Head of caudate nucleus (tissue), 42 donors: ENCODE data around the gene PPL.
A peak's percentile ranks its signal among the peaks of the same experiment; 100 is the strongest.
"Not testable (repeated sequence)": the region's sequence is repeated elsewhere in the genome, so short reads cannot be mapped to it uniquely, and the experiment has no call there.

Experiments used
- DNase-seq, 42 donors: peaks; one replicate each; pipeline versions ENCODE4 v3.0.0 to v3.0.0-alpha.2; 2020 to 2021; ENCODE audit warnings: mixed read lengths in 7 of 42
- intact Hi-C: fragments of 100-400 bp; cut with DNase I; formaldehyde crosslinking; loops from one replicate; pipeline ENCODE4 v1.15.0; 2022

Gene PPL

DNA sequence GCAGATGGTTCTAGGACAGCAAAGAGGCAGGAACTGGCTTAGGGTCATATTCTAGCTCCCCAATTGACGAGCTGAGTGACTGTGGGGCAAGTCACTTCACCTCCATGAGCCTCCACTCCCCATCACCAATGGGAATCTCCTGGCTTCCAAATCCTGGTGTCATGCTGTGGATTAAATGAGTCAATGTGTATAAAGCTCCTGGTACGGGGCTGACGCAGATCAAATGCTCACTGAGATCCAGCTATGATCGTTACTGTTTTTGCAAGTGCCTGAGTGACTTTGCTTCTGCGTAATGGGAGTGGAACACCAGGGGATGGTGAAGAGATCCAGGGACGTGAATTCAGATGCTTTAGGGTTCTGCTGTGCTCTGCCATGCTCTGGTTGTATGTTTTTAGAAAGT lies 23.6 kb upstream of the PPL start:
- DNase-seq = peak in 11 of 42 donors; percentile 17 to 60 (median 48)
- intact Hi-C loops = loop anchor here (5.0 kb wide), 1 partner anchor 62 kb away; no protein-coding TSS in a partner anchor

GRCh38 chr16:4958510-4959438 lies 21.8 kb upstream of the PPL start:
- peak in 16 of 42 donors; percentile 20 to 62 (median 42) for DNase-seq
- intact Hi-C loops = loop anchor here (5.0 kb wide), 2 partner anchors 111 to 261 kb away; partner anchors contain the start of genes GLYR1 and UBN1

DNA sequence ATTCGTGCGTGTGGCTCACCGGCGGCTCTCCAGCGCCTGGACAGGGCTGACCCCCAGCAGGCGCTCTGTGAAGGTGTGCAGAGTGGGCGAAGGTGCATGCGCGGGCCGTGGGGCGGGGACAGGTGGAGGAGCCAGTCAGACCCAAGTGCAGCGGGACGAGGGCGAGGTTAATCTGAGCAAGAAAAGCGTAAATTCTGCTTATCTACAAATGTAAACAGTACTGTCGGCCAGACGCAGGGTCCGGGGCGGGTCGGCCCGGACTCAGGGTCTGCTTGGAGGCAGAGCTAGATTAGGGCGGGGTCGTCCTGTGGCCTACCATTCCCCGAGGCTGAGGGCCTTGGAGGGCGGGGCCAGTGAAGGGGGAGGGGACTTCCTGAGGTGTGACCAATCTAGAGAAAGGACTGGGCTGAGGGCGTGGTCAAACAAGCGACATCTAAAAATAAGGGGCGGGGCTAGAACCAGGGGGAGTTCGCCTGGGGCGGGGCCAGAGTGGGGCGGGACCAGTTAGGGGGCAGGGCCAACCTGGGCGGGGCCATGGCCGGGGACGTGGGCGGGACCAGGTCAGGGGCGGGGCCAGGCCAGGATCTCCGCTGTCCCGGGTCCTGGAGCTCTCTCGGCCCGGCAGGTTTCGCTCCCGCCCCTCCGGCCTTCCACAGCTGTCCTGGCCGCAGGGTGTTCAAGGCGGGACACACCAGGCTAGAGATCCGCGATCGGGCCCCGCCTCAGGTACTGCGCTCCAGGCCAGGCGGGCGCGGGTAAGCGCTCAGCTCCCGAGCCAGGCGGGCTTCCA lies 21.0 kb upstream of the PPL start, which contains the start of gene SEC14L5:
Gene SEC14L5, plus strand, starts transcription at position 611 of the 790 bp plus-strand sequence. CDS start 994 bp downstream, outside the sequence.
- intact Hi-C loops = loop anchor here (5.0 kb wide), 2 partner anchors 111 to 261 kb away; partner anchors contain the start of genes GLYR1 and UBN1
- peak; percentile 95 to 100 (median 99) for DNase-seq

DNA sequence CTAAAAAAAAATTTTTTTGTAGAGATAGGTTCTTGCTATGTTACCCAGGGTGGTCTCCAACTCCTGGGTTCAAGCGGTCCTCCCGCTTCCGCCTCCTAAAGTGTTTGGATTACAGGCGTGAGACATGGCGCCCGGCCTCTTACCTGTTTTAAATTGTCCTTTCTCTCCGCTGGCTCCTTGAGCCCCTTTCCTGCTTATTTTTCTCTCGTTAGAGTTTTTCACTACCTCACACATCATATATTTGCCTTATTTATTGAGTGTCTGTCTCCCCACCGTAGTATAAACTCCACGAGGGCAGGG lies 20.4 kb upstream of the PPL start:
- intact Hi-C loops = loop anchor here (5.0 kb wide), 2 partner anchors 110 to 260 kb away; partner anchors contain the start of genes GLYR1 and UBN1
- no peak for DNase-seq

DNA sequence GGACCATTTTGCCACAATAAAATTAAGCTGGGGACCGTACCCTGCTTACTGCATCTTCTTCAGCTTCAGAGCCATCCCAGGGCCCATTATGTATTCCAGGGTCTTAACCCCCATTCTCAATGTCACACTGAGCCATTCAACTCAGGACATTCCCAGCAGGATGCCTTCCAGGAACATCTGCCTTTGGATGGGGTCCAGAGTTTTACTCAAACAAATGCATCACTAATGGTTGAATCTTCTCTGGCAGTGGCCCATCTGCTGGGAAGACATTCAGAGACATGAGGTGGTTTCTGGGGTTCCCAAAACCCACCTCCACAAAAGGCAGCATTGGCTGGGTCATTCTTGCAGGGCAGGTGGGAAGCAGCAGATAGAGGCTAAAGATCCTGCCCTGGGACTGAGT lies 17.8 kb upstream of the PPL start:
- no peak for DNase-seq
- intact Hi-C loops = loop anchor here (5.0 kb wide), 2 partner anchors 107 to 257 kb away; partner anchors contain the start of genes GLYR1 and UBN1

DNA sequence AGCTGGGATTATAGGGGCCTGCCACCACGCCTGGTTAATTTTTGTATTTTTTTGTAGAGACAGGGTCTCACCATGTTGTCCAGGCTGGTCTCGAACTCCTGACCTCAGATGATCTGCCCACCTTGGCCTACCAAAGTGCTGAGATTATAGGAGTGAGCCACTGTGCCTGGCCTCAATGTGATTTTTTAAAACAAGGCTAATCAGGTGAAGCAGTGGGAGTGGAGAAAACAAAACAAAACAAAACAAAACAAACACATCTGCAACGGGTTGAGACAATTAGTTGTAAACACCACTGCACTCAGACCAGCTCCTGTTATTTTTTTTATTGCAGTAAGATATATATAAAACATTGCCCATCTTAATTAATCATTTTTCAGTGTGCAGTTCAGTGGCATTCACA lies 14.6 kb upstream of the PPL start:
- DNase-seq, intact Hi-C loops: not testable (repeated sequence)

DNA sequence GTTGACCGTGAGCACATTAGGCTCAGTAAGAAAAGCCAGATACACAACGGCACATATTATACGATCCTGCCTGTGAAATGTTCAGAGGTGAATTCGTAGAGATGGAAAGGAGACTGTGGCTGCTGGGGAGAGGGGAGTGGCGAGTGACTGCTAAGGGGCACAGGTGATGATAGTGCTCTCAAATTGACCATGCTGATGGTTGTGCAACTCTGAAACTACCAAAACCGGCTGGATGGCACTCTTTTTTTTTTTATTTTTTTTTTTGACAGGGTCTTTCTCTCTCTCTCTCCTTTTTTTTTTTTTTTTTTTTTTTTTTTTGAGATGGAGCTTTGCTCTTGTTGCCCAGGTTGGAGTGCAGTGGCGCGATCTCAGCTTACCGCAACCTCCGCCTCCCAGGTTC lies 13.0 kb upstream of the PPL start:
- DNase-seq = no peak
- intact Hi-C loops = no loop called here

DNA sequence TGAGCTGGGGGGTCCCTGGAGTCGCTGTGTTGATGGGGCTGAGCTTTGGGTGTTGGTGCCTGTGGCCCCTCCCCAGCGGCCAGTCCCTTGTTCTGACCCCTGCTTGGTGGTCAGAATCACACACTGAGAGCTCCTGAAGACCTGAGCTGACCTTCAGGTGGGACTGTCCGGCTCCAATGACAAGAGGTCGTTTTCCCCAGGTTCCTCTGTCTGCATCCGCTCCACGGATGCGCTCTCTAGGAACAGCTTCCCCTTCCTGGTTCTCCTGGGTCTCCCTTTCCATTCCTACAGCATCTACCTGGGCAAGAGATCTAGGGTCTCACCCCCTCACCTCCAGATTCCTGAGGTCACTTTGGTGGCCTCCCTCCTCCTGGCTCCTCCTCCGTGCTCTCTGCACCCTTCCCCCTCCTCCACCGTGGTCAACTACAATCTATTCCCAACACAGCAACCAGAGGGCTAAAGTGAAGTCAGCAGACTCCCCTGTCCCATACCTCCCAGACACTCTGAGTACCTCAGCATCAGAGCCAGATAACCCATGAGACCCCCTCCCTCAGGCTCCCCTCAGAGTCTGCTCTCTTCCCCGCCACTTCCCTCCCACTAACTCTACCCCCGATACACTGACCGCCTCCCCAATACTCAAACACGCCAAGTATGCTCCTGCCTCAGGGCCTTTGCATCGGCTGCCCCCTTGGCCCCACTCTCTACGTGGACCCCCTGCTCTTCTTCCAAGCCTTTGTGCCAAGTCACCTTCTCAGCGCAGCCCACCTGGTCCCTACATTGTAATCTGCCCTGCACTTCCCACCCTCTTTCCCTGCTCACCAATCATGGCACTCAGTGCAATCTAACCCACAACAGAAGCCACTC lies 12.2 kb upstream of the PPL start:
- intact Hi-C loops = no loop called here
- no peak for DNase-seq

- intact Hi-C loops = no loop called here
- no peak for DNase-seq
These were observed 11.0 kb upstream of the PPL start for GRCh38 chr16:4947722-4948503.

GRCh38 chr16:4946917-4947316 lies 10.0 kb upstream of the PPL start:
- intact Hi-C loops = no loop called here
- DNase-seq = no peak

DNA sequence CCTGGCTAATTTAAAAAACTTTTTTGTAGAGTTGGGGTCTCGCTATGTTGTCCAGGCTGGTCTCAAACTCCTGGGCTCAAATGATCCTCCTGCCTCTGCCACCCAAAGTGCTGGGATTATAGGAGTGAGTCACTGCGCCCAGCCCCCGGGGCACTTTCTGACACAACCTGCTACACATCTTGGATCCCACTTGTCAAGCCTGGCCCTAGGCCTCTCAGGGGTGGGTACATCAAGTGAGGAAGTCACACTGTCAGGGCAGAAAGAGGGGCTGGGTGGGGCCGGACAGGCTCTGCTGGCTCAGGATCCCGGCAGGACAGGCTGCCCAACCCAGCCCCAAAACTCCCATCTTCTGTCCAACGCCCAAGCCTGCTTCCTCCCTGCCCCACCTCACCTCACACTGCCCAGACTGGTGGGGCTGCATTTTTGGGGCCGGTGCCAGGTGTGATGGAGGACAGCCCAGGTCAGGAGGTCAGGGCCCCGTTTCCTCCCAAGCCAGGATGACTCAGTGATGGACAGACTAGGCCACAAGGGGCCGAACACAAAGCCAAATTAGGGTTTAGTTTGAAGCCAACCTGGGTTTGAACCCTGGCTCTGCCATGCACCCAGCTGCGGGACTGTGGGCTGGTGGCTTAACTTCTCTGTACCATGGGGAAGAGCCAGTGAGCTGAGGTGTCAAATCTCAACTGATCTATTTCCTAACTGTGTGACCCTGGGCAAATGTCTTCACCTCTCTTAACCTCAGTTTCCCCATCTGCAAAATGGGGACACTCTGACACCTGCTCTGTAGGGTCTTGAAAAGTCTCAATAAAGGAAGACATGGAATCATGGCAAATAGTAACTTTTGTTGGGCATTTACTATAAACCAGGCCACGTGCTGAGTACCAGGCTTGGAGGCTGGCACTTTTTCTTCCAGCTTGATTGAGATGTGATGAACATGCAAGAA lies 8.9 kb upstream of the PPL start:
- DNase-seq = no peak
- intact Hi-C loops = no loop called here

GRCh38 chr16:4944333-4945281 lies 7.7 kb upstream of the PPL start:
- intact Hi-C loops = no loop called here

GRCh38 chr16:4942481-4942880 lies 5.5 kb upstream of the PPL start:
- no peak for DNase-seq
- intact Hi-C loops = no loop called here

More at GRCh38 chr16:4944333-4945281, 7.7 kb upstream of the PPL start:
- DNase-seq = peak in 7 of 42 donors; percentile 33 to 77 (median 57)

DNA sequence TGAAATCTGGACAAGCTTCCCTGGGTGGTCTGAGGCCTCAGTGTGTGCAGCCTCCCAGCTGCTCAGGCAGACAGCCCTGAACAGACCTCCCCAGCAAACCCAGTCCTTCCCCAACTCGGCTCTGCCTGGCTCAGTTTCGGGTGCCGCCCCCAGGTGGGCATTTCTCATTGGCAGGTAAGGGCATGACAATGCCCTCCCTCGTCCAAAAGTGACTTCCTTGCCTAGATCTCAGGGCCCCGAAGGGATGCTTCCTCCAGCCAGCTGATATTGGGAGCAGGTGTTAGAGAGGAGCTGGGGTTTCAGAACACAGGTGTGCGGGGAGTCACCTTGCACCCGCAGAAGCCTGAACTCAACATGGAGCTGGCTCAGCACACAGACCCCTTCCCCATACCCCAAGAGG lies 3.8 kb upstream of the PPL start:
- no peak for DNase-seq
- intact Hi-C loops = no loop called here

GRCh38 chr16:4938683-4939030 lies 1.7 kb upstream of the PPL start:
- DNase-seq = no peak
- intact Hi-C loops = no loop called here
